KMS-11 (cell line): ENCODE measurements around the gene NTN4.

Source experiments
- H2AFZ ChIP-seq: fragments of 200-600 bp; sonication (generic); 2 replicates; pipeline ENCODE4 v1.6.1; 2016; ENCODE audit warnings: antibody characterized with exemption, mixed run types, low read depth
- H3K27ac ChIP-seq: fragments of 200-600 bp; sonication (generic); 2 replicates; pipeline ENCODE4 v1.6.1; 2016; ENCODE audit warnings: mild to moderate bottlenecking, mixed run types
- H3K27me3 ChIP-seq: fragments of 200-600 bp; sonication (generic); 2 replicates; pipeline ENCODE4 v1.6.1; 2017; ENCODE audit warnings: mild to moderate bottlenecking, low read depth, mixed run types, moderate library complexity; ENCODE audit not compliant: insufficient read depth
- H3K36me3 ChIP-seq: fragments of 200-600 bp; sonication (generic); 2 replicates; pipeline ENCODE4 v1.6.1; 2017; ENCODE audit warnings: mild to moderate bottlenecking, mixed run types; ENCODE audit not compliant: insufficient read depth
- H3K4me1 ChIP-seq: fragments of 200-600 bp; sonication (generic); 2 replicates; pipeline ENCODE4 v1.6.1; 2016; ENCODE audit warnings: mild to moderate bottlenecking, low read depth, mixed run types; ENCODE audit not compliant: poor library complexity, severe bottlenecking
- H3K4me2 ChIP-seq: fragments of 200-600 bp; sonication (generic); 2 replicates; pipeline ENCODE4 v1.7.0; 2016; ENCODE audit warnings: mild to moderate bottlenecking, mixed run types
- H3K4me3 ChIP-seq: fragments of 200-600 bp; sonication (generic); IDR thresholded peaks from 2 replicates; pipeline ENCODE4 v1.6.1; 2017; ENCODE audit warnings: low read depth, low read length, mixed read lengths; ENCODE audit not compliant: insufficient read depth
- H3K79me2 ChIP-seq: fragments of 200-600 bp; sonication (generic); 2 replicates; pipeline ENCODE4 v1.6.1; 2016; ENCODE audit warnings: low read depth, mixed run types; ENCODE audit not compliant: insufficient read depth
- H3K9ac ChIP-seq: fragments of 200-600 bp; sonication (generic); 2 replicates; pipeline ENCODE4 v1.6.1; 2016; ENCODE audit warnings: mild to moderate bottlenecking, mixed run types
- H4K20me1 ChIP-seq: fragments of 200-600 bp; sonication (generic); 2 replicates; pipeline ENCODE4 v1.6.1; 2016; ENCODE audit warnings: mild to moderate bottlenecking, mixed run types; ENCODE audit not compliant: insufficient read depth
- TF ChIP-seq, protein P1 (sequence below): fragments of 200-600 bp; sonication (generic); conservative IDR thresholded peaks from 2 replicates; pipeline ENCODE4 v1.6.1; 2017; ENCODE audit warnings: low read depth, mild to moderate bottlenecking, antibody characterized with exemption, low read length, moderate library complexity, mixed read lengths

Gene NTN4

DNA sequence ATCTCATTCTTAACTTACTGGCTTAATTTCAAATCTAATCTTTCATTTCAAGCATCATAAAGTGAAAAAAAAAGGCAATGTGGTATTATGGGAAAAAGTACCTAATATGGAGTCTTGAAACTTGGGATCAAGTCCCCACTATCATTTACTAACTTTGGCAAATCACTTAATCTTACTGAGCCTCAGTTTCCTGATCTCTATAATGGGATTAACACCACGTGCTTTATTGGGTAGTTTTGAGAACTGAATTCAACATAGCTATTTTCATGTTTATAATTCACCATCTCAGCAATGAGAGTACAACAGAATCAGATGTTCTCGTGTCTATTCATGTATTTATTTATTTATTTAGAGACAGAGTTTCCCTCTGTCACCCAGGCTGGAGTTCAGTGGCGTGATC, 78.3 kb downstream of the NTN4 start:
- Histone ChIP-seq H3K27me3 (no peaks in the 10 kb centered on the region), H3K4me3 (no peak overlapping the region), H2AFZ (no peak overlapping the region), H4K20me1 (no peaks in the 10 kb centered on the region), H3K36me3 (no peaks in the 10 kb centered on the region), H3K4me1 (peaks cover 3% of the 10 kb centered on the region), H3K79me2 (no peaks in the 10 kb centered on the region), H3K4me2 (no peak overlapping the region), H3K9ac (no peak overlapping the region), H3K27ac (no peak overlapping the region)
- TF ChIP-seq, protein P1, sequence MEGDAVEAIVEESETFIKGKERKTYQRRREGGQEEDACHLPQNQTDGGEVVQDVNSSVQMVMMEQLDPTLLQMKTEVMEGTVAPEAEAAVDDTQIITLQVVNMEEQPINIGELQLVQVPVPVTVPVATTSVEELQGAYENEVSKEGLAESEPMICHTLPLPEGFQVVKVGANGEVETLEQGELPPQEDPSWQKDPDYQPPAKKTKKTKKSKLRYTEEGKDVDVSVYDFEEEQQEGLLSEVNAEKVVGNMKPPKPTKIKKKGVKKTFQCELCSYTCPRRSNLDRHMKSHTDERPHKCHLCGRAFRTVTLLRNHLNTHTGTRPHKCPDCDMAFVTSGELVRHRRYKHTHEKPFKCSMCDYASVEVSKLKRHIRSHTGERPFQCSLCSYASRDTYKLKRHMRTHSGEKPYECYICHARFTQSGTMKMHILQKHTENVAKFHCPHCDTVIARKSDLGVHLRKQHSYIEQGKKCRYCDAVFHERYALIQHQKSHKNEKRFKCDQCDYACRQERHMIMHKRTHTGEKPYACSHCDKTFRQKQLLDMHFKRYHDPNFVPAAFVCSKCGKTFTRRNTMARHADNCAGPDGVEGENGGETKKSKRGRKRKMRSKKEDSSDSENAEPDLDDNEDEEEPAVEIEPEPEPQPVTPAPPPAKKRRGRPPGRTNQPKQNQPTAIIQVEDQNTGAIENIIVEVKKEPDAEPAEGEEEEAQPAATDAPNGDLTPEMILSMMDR: no peak

DNA sequence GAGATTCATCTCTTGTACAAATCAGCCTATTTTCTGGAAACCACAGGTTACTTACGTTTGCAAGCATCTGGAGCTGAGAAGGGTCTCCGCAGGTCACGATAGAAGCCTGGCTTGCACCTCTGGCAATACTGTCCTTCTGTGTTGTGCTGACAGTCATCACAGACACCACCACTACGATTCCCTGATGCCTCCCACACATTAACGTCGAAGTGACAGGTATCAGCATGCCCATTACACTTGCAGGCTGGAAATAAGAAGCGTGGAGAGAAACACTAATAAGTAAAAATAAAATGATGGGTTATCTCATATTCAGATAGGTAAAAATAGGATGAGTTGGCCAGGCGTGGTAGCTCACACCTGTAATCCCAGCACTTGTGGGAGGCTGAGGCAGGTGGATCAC, 80.2 kb downstream of the NTN4 start:
- Histone ChIP-seq H3K27me3 (no peaks in the 10 kb centered on the region), H3K9ac (no peak overlapping the region), H2AFZ (no peak overlapping the region), H3K79me2 (no peaks in the 10 kb centered on the region), H3K4me1 (no peaks in the 10 kb centered on the region), H3K4me3 (no peak overlapping the region), H3K4me2 (no peak overlapping the region), H3K27ac (no peak overlapping the region), H3K36me3 (no peaks in the 10 kb centered on the region), H4K20me1 (no peaks in the 10 kb centered on the region)
- TF ChIP-seq, protein P1: no peak

DNA sequence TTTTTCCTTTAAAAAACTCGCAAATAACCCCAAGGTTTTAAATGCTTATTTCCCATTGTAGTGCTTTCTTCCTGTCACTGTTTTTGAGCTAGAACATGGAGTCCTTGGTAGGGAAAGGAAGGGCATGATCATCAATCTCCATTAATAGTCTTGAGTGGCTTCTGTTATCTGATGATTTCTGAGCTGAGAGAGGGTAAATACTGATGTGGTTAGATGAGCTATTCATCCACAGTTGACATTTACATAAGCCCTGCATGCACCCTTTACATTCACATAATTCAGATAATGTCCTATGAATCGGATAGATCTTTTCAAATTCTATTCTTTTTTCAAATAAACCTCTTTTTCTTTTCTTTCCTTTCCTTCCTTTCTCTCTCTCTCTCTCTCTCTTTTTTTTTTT, 81.4 kb downstream of the NTN4 start:
- TF ChIP-seq, protein P1: no peak

DNA sequence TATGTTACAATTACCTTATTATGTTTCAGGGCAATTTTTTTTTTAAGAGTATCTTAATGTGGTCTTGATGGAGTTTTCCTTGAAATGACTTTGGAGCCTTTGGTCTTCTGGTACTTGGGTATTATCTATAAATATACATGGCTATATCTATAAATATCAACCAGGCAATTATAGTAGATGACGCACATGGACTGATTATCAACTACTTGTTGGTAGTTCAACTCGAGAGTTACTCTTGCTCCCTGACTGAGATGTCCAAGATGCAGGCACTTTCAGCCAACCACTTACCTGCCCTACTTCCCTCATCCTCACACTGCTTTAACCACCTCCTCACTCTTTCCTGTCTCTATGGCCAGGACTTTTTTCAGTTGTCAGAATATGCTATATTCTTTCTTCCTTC, 85.4 kb downstream of the NTN4 start:
- Histone ChIP-seq H3K27ac (no peak overlapping the region), H3K36me3 (no peaks in the 10 kb centered on the region), H3K4me1 (peaks cover 25% of the 10 kb centered on the region), H4K20me1 (no peaks in the 10 kb centered on the region), H3K79me2 (no peaks in the 10 kb centered on the region), H2AFZ (no peak overlapping the region), H3K27me3 (peaks cover 4% of the 10 kb centered on the region; the same call in 1 of the 2 replicates), H3K4me2 (no peak overlapping the region), H3K4me3 (no peak overlapping the region), H3K9ac (no peak overlapping the region)
- TF ChIP-seq, protein P1: no peak

More for the DNA sequence above, 81.4 kb downstream of the NTN4 start:
- Histone ChIP-seq H3K4me3 (no peak overlapping the region), H3K4me2 (no peak overlapping the region), H2AFZ (no peak overlapping the region), H3K27ac (no peak overlapping the region), H3K36me3 (no peaks in the 10 kb centered on the region), H3K9ac (no peak overlapping the region), H3K27me3 (no peaks in the 10 kb centered on the region), H3K4me1 (no peaks in the 10 kb centered on the region), H4K20me1 (no peaks in the 10 kb centered on the region), H3K79me2 (no peaks in the 10 kb centered on the region)
